HAP-1 (cell line): ENCODE results near the gene GATC.
A peak's percentile ranks its signal among the peaks of the same experiment; 100 is the strongest.
"Not testable (repeated sequence)": the region's sequence is repeated elsewhere in the genome, so short reads cannot be mapped to it uniquely, and the experiment has no call there.

Source experiments
- DNase-seq, 2 experiments: peaks; one replicate each; pipeline ENCODE4 v3.0.0-alpha.2; 2016 to 2020; ENCODE audit warnings: low spot score in 2 of 2
- H3K27me3 ChIP-seq: fragments of 250-450 bp; sonication (Bioruptor Pico); 2 replicates; pipeline ENCODE4 v1.5.1; 2020; ENCODE audit warnings: low read depth, mild to moderate bottlenecking, moderate library complexity
- H3K36me3 ChIP-seq: fragments of 250-450 bp; sonication (Bioruptor Pico); replicated peaks from 2 replicates; pipeline ENCODE4 v1.5.1; 2020; ENCODE audit warnings: mild to moderate bottlenecking
- H3K4me1 ChIP-seq: fragments of 250-450 bp; sonication (Bioruptor Pico); 2 replicates; pipeline ENCODE4 v1.5.1; 2020; ENCODE audit warnings: mild to moderate bottlenecking
- H3K4me3 ChIP-seq: fragments of 250-450 bp; sonication (Bioruptor Pico); 2 replicates; pipeline ENCODE4 v1.5.1; 2020; ENCODE audit warnings: mild to moderate bottlenecking, moderate library complexity
- H3K9me3 ChIP-seq: fragments of 250-450 bp; sonication (Bioruptor Pico); 2 replicates; pipeline ENCODE4 v1.5.1; 2020; ENCODE audit warnings: mild to moderate bottlenecking, moderate library complexity
- in situ Hi-C: fragments of 300-500 bp; cut with MboI; formaldehyde crosslinking; loops from 3 replicates; pipeline ENCODE4 v1.14.3; 2020; ENCODE audit warnings: low sequenced_read_pairs, inconsistent platforms, mixed read lengths

GATC gene

GRCh38 chr12:120447992-120448391 is 1.7 kb downstream of the GATC start:
- no peak for DNase-seq
- in situ Hi-C loops = no loop called here
- Histone ChIP-seq H3K36me3 (peaks cover 71% of the 10 kb centered on the region), H3K27me3 (no peaks in the 10 kb centered on the region), H3K4me1 (peaks cover 15% of the 10 kb centered on the region), H3K4me3 (peak overlapping the region; percentile 100; the same call in 1 of the 2 replicates), H3K9me3 (no peaks in the 10 kb centered on the region)

GRCh38 chr12:120452524-120452923 is 6.3 kb downstream of the GATC start:
- H3K9me3 ChIP-seq, in situ Hi-C loops, DNase-seq, H3K27me3 ChIP-seq, H3K4me3 ChIP-seq, H3K4me1 ChIP-seq: not testable (repeated sequence)
- peaks cover 70% of the 10 kb centered on the region for H3K36me3 ChIP-seq

- Histone ChIP-seq H3K4me3 (no peak overlapping the region), H3K27me3 (no peaks in the 10 kb centered on the region), H3K9me3 (no peaks in the 10 kb centered on the region), H3K4me1 (no peaks in the 10 kb centered on the region), H3K36me3 (peaks cover 70% of the 10 kb centered on the region)
- no peak for DNase-seq
- in situ Hi-C loops = no loop called here
These were observed 7.0 kb downstream of the GATC start for GRCh38 chr12:120453060-120453750.

GRCh38 chr12:120453977-120454376 is 7.7 kb downstream of the GATC start:
- DNase-seq = peak in 1 of 2 experiments; percentile 56
- Histone ChIP-seq H3K4me1 (no peaks in the 10 kb centered on the region), H3K27me3 (no peaks in the 10 kb centered on the region), H3K4me3 (no peak overlapping the region), H3K9me3 (no peaks in the 10 kb centered on the region), H3K36me3 (peaks cover 75% of the 10 kb centered on the region)
- in situ Hi-C loops = no loop called here

- in situ Hi-C loops = no loop called here
- no peaks in the 10 kb centered on the region for H3K27me3 ChIP-seq
- DNase-seq = no peak
- peaks cover 75% of the 10 kb centered on the region for H3K36me3 ChIP-seq
- no peaks in the 10 kb centered on the region for H3K9me3 ChIP-seq
- H3K4me3 ChIP-seq = no peak overlapping the region
- H3K4me1 ChIP-seq = no peaks in the 10 kb centered on the region
These were observed 9.1 kb downstream of the GATC start for GRCh38 chr12:120455302-120455701.

GRCh38 chr12:120457133-120457532 is 10.9 kb downstream of the GATC start:
- H3K36me3 ChIP-seq = peaks cover 78% of the 10 kb centered on the region
- no peak overlapping the region for H3K4me3 ChIP-seq
- in situ Hi-C loops = no loop called here

GRCh38 chr12:120460157-120460556 is 13.9 kb downstream of the GATC start:
- Histone ChIP-seq H3K4me1 (no peaks in the 10 kb centered on the region), H3K4me3 (no peak overlapping the region), H3K36me3 (peaks cover 89% of the 10 kb centered on the region), H3K27me3 (no peaks in the 10 kb centered on the region), H3K9me3 (no peaks in the 10 kb centered on the region)
- in situ Hi-C loops = no loop called here
- no peak for DNase-seq

More at GRCh38 chr12:120457133-120457532, 10.9 kb downstream of the GATC start:
- DNase-seq = no peak
- Histone ChIP-seq H3K9me3 (no peaks in the 10 kb centered on the region), H3K27me3 (no peaks in the 10 kb centered on the region), H3K4me1 (no peaks in the 10 kb centered on the region)

- no peaks in the 10 kb centered on the region for H3K27me3 ChIP-seq
- H3K4me3 ChIP-seq = no peak overlapping the region
- H3K4me1 ChIP-seq = peaks cover 12% of the 10 kb centered on the region
- in situ Hi-C loops = no loop called here
- no peaks in the 10 kb centered on the region for H3K9me3 ChIP-seq
- H3K36me3 ChIP-seq = peaks cover 91% of the 10 kb centered on the region
- DNase-seq = no peak
These were observed 15.9 kb downstream of the GATC start for GRCh38 chr12:120462099-120462640.

- no peaks in the 10 kb centered on the region for H3K27me3 ChIP-seq
- in situ Hi-C loops = no loop called here
- H3K9me3 ChIP-seq = no peaks in the 10 kb centered on the region
- no peak overlapping the region for H3K4me3 ChIP-seq
- H3K4me1 ChIP-seq = peaks cover 17% of the 10 kb centered on the region
- H3K36me3 ChIP-seq = peaks cover 80% of the 10 kb centered on the region
- DNase-seq = no peak
These were observed 17.5 kb downstream of the GATC start for GRCh38 chr12:120463712-120464111.

- Histone ChIP-seq H3K4me1 (peaks cover 19% of the 10 kb centered on the region), H3K27me3 (no peaks in the 10 kb centered on the region), H3K4me3 (no peak overlapping the region), H3K36me3 (peaks cover 61% of the 10 kb centered on the region), H3K9me3 (no peaks in the 10 kb centered on the region)
- DNase-seq = no peak
- in situ Hi-C loops = no loop called here
These were observed 19.5 kb downstream of the GATC start for GRCh38 chr12:120465756-120466155.

GRCh38 chr12:120466560-120467315 is 20.5 kb downstream of the GATC start:
- in situ Hi-C loops = no loop called here
- DNase-seq = peak; percentile 67 to 81
- H3K36me3 ChIP-seq = peaks cover 51% of the 10 kb centered on the region

GRCh38 chr12:120467439-120467838 is 21.2 kb downstream of the GATC start:
- H3K9me3 ChIP-seq = no peaks in the 10 kb centered on the region
- no peak for DNase-seq
- in situ Hi-C loops = no loop called here
- H3K27me3 ChIP-seq = no peaks in the 10 kb centered on the region
- H3K4me3 ChIP-seq = no peak overlapping the region
- H3K4me1 ChIP-seq = peaks cover 22% of the 10 kb centered on the region
- H3K36me3 ChIP-seq = peaks cover 44% of the 10 kb centered on the region

More at GRCh38 chr12:120466560-120467315, 20.5 kb downstream of the GATC start:
- no peaks in the 10 kb centered on the region for H3K27me3 ChIP-seq
- H3K4me3 ChIP-seq = no peak overlapping the region
- H3K4me1 ChIP-seq = peaks cover 22% of the 10 kb centered on the region
- no peaks in the 10 kb centered on the region for H3K9me3 ChIP-seq

GRCh38 chr12:120468325-120468820 is 22.1 kb downstream of the GATC start:
- Histone ChIP-seq H3K9me3 (no peaks in the 10 kb centered on the region), H3K27me3 (no peaks in the 10 kb centered on the region), H3K4me3 (peak overlapping the region; percentile 79), H3K4me1 (peaks cover 22% of the 10 kb centered on the region), H3K36me3 (peaks cover 35% of the 10 kb centered on the region)
- in situ Hi-C loops = no loop called here
- DNase-seq = peak in 1 of 2 experiments; percentile 40
